GM06990 (cell line): Measurements from ENCODE around the gene DDA1.
A peak's percentile ranks its signal among the peaks of the same experiment; 100 is the strongest.

Source experiments
- DNase-seq: peaks from one replicate; pipeline ENCODE4 v3.0.0-alpha.2; 2011; ENCODE audit not compliant: insufficient read length; ENCODE audit errors: extremely low read depth
- H3K27me3 ChIP-seq: replicated peaks from 2 replicates; pipeline ENCODE4 v1.6.0; 2011; ENCODE audit warnings: low read length; ENCODE audit not compliant: control insufficient read depth, insufficient read depth
- H3K36me3 ChIP-seq: 2 replicates; pipeline ENCODE4 v1.5.1; 2011; ENCODE audit warnings: low read length; ENCODE audit not compliant: control insufficient read depth, insufficient read depth
- H3K4me3 ChIP-seq: replicated peaks from 2 replicates; pipeline ENCODE4 v1.5.1; 2011; ENCODE audit warnings: low read depth, mild to moderate bottlenecking, control low read depth, low read length
- TF ChIP-seq, protein P1 (sequence below): IDR thresholded peaks from 2 replicates; pipeline ENCODE4 v1.5.1; 2011; ENCODE audit warnings: low read length, control low read depth, mild to moderate bottlenecking, inconsistent platforms; ENCODE audit not compliant: insufficient read depth, poor library complexity, severe bottlenecking

DDA1 gene

DNA sequence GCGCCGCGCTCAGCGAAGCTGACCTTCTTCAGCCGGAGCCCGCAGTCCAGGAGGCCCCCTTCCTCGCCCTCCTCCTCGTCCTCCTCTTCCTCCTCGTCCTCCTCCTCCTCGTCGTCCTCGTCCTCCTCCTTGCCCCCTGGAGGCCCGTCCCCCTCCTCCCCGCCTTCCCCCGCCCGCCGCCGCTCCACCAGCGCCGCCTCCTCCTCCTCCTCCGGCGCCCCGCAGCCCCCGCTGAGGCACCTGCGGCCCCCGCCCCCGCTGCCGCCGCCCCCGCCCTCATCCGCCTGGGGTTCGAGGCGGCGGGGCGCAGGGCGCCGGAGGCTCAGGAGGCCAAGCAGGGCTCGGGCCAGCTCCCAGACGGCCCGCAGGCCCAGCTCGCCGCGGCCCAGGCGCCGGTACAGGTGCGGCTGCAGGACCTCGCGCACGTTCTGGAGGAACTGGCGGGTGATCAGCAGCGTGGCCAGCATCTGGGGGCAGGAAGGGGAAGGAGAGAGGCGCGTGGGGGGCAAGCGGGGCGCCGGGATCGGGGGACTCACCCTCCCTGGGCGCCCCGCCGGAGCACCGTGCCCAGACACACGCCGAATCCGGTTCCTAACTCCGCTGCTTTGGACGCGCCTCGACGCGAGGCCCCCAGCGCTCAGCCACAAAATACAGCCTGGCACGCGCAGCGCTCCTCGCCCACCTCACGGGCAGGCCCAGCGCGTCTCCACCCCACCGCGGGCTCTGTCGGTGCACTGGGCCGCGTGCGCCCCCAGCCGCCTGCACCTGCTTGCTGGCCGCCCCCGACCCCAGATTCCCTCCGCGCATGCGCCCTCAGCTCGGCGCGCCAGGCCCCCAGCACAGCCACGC is 19.4 kb downstream of the DDA1 start:
- TF ChIP-seq, protein P1, sequence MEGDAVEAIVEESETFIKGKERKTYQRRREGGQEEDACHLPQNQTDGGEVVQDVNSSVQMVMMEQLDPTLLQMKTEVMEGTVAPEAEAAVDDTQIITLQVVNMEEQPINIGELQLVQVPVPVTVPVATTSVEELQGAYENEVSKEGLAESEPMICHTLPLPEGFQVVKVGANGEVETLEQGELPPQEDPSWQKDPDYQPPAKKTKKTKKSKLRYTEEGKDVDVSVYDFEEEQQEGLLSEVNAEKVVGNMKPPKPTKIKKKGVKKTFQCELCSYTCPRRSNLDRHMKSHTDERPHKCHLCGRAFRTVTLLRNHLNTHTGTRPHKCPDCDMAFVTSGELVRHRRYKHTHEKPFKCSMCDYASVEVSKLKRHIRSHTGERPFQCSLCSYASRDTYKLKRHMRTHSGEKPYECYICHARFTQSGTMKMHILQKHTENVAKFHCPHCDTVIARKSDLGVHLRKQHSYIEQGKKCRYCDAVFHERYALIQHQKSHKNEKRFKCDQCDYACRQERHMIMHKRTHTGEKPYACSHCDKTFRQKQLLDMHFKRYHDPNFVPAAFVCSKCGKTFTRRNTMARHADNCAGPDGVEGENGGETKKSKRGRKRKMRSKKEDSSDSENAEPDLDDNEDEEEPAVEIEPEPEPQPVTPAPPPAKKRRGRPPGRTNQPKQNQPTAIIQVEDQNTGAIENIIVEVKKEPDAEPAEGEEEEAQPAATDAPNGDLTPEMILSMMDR: no peak
- no peak for DNase-seq
- Histone ChIP-seq H3K27me3 (no peaks in the 10 kb centered on the region; the same call in 1 of the 2 replicates), H3K4me3 (peak overlapping the region; percentile 35), H3K36me3 (no peaks in the 10 kb centered on the region)

DNA sequence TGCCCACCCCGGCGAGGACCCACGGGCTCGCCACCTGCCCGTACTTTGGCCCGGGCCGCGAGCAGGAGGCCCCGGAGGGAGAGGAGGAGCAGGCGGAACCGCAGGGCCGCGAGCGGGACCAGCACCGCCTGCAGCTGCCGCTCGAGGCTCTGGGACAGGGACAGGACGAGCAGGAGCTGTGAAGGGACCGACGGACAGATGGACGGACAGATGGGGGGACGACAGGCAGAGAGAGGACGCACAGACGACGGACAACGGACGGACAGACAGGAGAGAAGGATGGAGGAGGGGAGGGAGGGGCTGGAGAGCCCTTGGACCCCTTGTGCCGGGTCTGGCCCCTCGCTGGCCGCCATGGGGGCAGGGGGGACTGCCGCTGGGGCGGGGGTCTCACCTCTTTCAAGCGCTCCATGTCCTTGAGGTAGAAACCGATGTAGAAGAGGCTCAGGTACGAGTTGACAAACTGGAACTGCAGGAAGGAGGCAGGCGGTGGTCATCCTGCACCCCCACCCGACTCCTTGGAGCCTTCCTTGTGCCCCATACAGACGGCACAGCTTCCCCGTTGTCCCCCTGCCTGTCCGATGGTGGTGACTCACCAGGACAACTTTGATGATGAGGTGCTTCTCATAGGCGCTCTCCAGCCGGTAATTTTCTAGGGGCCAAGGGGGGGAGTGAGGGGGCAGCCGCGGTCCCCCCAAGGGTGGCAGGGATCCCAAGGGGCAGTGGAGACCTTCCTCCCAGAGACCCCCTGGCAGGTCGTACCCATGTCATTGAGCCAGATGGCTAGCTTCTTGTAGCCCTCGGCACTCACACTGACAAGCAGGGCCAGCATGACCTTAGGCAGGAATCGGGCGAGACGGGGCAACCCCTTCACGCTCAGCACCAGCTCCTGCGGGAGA is 20.3 kb downstream of the DDA1 start:
- no peak for DNase-seq
- Histone ChIP-seq H3K4me3 (no peak overlapping the region), H3K27me3 (no peaks in the 10 kb centered on the region; the same call in 1 of the 2 replicates), H3K36me3 (no peaks in the 10 kb centered on the region)
- TF ChIP-seq, protein P1: no peak

DNA sequence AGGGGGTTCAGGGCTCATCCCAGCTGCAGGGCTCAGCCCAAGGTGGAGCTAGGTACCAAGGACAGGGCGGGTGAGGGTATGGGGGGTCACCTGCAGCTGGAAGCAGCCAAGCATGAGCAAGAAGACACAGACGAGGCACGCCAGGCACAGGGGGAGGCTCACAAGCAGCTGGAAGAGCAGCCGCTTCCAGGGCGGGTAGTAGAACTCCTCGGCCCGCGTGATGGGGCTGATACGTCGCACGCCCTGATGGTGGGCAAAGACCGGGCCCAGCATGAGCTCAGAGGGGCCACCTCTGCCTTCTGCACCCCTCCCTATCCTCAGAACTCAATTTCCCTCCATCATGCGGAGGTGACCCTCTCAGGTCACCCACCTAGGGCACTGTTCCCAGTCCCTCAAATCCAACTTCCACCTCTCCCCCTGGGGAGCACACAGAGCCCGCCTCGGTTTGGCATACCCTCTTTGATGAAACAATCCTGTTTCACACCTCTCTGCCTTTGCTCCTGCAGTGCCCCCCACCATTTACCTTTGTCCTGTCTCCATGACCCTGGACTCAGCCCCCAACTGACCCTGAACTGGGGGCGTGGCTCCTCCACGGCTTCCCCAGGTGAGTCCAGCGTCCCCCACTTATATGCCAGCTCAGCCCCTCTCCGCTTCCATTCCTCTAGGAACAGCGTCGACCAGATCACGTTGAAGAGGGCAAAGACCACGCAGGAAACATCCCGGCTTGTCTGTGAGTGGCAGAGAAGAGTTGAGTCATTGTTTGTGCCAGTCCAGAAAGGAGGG is 21.1 kb downstream of the DDA1 start:
- TF ChIP-seq, protein P1: no peak
- no peaks in the 10 kb centered on the region; the same call in 1 of the 2 replicates for H3K27me3 ChIP-seq
- no peak for DNase-seq
- no peak overlapping the region for H3K4me3 ChIP-seq
- no peaks in the 10 kb centered on the region for H3K36me3 ChIP-seq

DNA sequence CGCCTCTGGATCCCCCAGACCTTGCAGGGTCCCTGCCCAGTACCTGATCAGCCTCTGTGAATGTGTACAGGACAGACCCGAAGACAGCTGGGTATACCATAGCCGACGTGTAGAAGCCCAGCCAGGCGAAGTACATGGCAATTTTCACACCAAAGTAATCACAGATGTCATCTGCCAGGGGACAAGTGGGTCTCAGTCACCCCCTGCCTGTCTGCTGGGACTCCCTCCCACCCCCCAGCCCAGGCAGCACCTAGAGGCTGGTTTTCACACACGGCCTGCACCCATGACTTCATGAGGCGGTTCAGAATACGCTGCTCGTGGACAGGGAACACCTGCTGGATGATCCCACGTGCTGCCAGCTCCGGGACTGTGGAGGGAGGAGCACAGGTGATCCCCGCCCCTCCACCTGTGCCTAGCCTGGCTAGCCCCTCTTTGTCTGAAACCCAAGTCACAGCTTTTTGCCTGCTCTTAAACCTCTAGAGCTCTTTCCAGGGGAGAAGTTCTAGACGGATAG is 21.7 kb downstream of the DDA1 start:
- DNase-seq: no peak
- Histone ChIP-seq H3K4me3 (no peak overlapping the region), H3K36me3 (no peaks in the 10 kb centered on the region), H3K27me3 (no peaks in the 10 kb centered on the region; the same call in 1 of the 2 replicates)
- TF ChIP-seq, protein P1: no peak

DNA sequence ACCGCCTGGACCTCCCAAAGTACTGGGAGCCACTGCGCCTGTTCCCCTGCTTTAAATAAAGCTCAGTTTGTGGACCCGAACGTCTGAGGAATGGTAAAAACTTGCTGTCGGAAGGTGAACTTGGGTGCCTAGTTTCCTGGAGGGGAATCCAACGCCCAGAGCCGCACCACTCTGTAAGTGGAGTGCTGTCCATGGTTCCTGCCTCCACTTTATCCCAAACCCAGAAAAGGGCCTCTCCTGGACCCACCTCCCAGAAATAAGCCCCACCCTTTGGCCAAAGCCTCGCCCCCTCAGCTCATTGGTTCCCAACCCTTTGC is 23.0 kb downstream of the DDA1 start:
- Histone ChIP-seq H3K4me3 (no peak overlapping the region), H3K36me3 (no peaks in the 10 kb centered on the region), H3K27me3 (no peaks in the 10 kb centered on the region; the same call in 1 of the 2 replicates)
- TF ChIP-seq, protein P1: no peak
- no peak for DNase-seq
